GM10847 (cell line): ENCODE results near the gene GJB4.

Source experiments
- POLR2A ChIP-seq: IDR thresholded peaks from 2 replicates; pipeline ENCODE4 v1.6.1; 2011; ENCODE audit not compliant: insufficient read length; ENCODE audit errors: extremely low read depth

Gene GJB4

DNA sequence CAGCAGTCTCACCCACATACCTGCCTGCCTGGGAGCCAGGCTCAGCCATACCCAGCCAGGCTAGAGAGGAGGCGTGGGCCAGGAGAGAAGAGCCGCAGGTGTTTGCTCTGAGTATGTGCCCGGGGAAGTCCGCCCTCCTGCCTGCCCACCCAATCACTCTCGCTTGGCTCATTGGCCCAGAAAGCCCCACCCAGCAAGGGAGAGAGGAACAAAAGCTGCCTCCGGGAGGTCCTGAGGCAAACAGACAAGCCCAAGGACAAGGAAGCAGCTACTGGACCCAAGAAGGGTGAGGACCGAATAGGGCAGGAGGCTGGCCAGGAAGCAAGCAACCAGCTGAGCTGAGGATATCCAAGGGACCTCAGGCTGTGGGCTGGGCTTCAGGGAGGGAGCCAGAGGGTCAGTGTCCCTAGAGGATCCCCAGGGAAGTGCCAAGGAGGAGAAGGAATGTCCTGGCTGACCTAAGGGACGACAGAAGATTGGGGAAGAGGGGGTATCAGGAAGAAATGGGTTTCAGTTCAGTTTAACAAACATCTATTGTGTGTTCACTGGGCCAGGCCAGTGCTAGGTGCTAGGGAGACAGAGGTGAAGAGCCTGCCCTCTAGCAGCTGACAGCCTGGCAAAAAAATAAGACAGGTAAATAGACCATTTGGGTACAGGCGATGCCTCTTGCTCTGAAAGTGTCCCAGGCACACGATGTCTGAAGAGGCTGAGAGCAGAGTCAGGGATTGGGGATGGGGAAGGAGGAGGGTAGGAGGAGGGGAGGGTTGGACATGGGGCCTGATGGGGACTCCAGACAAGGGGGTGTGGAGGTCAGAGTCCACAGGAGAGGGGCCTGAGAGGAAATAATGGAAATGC is at the start of gene GJB4:
Gene GJB4 (plus strand): TSS at position 238 of the 855 bp plus-strand sequence. CDS start 1,515 bp downstream, outside the sequence.
- no peak for TF ChIP-seq POLR2A

DNA sequence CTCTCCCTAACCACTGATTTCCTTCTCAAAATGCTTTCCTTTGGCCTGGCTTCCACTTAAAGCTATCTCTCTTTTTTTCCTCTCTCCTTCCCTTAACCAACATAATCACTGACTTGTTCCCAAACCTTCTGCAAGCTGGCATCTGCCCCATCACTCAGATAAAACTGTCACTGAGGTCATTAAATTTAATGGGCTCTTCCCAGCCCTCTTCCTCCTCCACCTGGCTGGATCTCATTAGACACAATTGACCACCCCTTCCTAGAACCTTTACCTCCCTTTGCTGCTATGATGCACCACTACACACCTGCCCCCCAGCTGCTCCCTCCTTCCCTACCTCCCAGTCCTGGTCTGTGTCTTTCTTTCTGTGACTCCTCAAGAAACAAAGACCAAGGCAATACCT is 48.7 kb upstream of the GJB4 start:
- no peak for TF ChIP-seq POLR2A

DNA sequence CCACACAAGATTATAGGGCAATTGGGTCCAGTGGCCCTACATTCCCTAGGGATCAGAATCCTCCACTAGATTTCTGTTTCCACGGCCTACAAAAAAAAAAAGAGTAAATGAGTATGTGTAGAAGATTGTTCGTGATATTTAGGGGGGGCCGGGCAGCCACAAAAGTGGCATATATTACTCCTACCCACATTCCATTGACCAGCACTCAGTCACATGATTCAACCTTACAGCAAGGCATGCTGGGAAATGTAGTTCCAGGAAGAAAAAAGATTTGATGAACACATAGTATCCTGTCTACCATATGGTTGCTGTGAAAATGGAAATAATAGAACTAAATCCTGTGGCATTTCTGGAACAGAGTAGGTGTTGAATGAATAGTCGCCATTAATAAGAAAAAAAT is 48.1 kb upstream of the GJB4 start:
- TF ChIP-seq POLR2A = no peak

DNA sequence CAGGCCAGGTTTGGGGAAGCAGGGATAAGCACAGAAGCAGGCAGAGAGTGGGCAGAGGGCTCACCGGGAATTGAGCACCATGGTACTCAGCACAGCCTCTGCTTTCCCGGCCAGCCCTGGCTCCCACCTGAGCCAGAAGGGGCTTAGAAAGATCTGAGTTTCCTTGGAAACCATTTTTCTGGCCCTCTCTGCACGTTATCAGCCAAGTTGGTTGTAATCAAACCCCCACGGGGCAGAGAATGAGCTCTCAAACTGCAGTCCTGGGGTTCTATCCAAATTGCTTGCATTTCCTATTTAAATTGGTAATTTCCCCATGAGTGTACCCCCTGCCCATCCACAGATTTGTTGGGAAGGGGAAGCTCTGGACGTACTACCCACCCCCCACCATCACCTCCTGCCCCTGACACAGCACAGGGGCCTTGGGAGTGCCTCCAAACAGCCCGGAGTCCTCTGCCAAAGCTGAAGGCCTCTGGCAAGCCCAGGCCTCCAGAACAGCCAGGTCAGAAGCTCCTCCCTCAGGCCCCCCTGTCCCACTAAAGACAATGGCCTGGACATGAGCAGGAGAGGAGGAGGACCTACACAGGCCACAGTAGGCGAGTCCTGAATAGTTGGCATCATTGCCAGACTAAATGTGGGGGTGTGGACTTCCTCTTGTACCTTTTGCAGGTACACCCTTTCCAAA is 47.4 kb upstream of the GJB4 start:
- TF ChIP-seq POLR2A = no peak

GRCh38 chr1:34713443-34713842 is 46.1 kb upstream of the GJB4 start:
- TF ChIP-seq POLR2A = no peak

DNA sequence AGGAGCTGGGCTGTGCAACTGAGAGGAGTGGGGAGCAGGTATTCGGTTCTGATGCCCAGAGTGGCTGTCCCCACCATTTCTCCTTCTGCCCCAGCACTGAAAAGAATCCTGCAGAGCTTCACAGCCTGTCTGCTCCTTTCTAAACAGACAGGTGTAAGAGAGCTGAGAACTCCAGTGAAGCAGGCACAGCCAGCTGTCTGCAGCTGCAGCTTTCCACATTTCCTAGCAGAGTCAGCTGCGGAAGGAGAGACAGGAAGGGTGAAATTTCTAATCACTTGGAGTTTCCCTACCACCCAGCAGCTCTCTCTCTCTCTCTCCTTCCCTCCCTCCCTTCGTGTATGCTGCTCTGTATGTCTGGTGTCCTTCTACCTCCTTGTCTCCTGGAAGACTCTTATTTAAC is 45.2 kb upstream of the GJB4 start:
- TF ChIP-seq POLR2A = no peak

DNA sequence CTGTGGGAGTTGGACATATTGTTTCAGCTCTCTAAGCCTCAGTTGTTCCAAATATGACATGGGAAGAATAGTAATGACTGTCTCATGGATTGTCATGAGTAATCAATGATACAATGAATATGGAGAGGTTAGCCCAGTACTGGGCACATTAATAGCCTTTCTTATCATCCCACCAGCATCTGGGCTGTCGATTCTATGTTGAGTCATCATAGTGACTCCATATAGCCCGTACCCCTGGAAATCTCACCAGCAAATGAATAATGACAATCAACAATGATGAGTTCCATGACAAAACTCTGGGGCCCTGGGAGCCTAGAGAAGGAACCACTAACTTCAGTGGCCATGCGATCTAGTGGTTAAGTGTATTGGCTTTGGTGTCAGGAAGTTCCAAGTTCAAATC is 44.4 kb upstream of the GJB4 start:
- TF ChIP-seq POLR2A = no peak

DNA sequence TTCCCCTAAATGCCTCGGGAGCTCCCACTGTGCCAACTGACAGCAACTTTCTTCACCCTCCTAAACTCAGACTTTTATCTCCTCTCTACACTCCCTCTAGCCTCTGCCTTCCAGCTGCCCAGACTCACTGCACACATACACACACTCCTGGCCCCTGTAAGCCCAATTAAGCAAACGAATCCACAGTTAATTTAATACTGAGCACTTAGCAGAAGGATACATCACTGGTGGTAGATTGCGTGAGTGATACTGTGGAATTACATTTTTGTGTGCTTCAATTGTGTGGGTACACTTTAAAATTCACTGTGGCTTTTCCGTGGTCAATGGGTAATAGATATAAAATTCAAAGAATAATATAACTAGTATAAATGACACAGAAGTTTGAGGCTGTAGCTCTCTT is 38.3 kb upstream of the GJB4 start:
- no peak for TF ChIP-seq POLR2A

DNA sequence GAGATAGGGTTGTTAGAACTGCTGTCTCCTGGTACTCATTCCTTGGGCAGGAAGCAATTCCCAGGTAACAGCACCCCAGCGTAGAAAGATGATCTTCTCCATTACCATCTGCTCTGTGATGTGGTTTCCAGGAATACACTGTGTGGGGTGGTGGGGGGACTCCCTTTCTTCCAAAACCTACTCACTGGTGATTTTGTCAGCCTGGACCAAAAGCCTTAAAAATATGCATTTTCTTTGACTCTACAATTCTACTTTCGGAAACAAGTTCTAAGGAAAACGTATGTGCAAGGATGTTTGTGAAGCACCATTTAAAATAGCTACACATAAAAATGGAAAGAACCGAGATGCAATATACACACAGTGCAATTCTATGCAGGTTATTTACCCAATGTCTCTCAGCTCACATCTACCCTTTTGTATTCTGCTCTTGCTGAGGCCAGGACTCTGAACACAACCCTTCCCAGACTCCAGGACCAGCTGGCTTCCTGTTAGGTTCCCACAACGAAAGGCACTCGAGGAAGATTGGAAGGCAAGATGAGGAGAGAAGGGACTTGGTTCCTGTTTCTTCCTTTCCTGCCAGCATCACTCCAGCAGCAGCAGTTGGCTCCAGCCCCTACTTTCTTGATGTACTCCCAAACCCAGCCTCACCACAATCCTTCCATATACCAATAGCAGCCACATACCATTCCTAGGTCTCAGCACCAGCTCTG is 37.7 kb upstream of the GJB4 start:
- TF ChIP-seq POLR2A = no peak

DNA sequence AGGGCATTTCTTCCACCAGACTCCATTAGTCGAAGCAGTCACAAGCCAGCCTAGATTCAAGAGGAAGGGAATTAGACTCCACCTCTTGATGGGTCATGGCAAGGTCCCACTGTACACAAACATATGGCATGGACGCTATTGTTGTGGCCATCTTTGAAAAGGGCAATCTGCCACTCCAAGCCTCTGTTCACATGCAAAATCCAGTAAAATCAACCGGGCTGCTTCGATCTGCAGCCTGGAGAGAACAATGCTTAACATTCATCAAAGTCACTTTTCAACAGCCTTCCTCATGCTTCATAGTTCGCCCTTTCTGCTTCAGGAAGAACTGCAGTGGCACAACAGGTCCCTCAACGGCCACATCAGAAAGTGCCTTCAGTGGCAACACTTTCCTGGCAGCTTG is 32.7 kb upstream of the GJB4 start:
- TF ChIP-seq POLR2A = no peak

GRCh38 chr1:34730485-34730884 is 29.1 kb upstream of the GJB4 start:
- TF ChIP-seq POLR2A = no peak

DNA sequence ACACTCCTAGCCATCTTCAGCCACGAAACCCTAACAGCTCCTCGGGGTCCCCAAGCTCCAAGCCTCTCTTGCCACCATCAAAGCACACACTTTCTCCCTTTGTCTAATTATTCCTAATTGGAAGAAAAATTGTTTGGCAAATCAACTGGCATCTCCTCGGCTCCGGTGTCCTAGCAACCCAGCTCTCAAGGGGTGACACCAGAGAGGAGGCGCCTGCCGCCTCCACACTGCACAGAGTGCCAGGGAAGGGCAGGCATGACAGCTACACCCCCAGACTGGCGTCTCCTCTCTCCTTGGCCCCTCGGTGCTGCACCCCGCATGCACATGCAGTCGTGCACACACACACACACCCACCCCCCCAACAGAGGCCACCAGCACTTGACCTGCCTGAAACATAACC is 22.8 kb upstream of the GJB4 start:
- no peak for TF ChIP-seq POLR2A

- no peak for TF ChIP-seq POLR2A
Observed at GRCh38 chr1:34739613-34740012, 19.9 kb upstream of the GJB4 start.

DNA sequence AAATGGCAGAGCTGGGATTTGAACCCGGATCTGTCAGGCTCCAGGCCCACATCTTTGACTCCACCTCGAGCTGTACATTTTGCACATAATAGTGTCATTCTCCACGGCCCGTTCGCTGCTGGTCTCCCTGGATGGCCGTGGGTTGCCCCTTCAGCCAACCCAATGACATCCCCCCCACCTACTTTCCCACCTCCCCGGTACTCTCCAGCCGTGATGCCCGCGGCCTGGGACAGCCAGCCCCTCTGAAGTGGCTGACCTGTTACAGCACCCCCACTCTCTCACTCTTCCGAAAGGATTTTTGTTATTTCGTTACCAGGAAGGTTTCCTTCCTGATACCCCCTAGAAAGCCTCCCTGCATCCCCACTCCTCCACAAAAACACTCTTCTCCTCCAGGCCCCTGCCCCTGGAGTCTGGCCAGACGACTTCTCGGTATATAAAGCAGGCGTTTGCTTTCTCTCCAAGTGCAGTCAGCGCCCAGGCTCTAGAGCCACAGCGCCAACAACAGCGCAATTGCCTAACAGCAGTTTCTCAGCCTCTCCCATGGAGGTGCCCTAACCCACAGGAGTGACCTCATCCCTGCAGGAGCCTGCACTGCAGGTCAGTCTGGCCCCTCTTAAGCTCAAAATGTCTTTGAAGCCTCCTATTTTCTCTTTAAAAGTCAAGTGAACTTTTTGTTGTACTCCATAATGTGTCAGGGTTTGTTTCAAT is 19.2 kb upstream of the GJB4 start:
- no peak for TF ChIP-seq POLR2A

GRCh38 chr1:34742667-34743270 is 16.8 kb upstream of the GJB4 start:
- TF ChIP-seq POLR2A = no peak

- TF ChIP-seq POLR2A = no peak
Observed at GRCh38 chr1:34743775-34744174, 15.8 kb upstream of the GJB4 start.

GRCh38 chr1:34744851-34745250 is 14.7 kb upstream of the GJB4 start:
- no peak for TF ChIP-seq POLR2A
